WTC11 (cell line): ENCODE data around the gene LPAR2. TPM values are rescaled to one million over a fixed set of nuclear protein-coding genes. Genes with fewer than 3 reads are reported as not detected.

Experiments used
- ATAC-seq: fragments of 200-7000 bp; cut with Tn5 transposase; 2 replicates; pipeline ENCODE4 v1.10.0; 2021; ENCODE audit warnings: mild to moderate bottlenecking, moderate library complexity
- CTCF ChIA-PET: fragments of 300-600 bp; sonication (Branson Sonifier 250); formaldehyde crosslinking; loops from one replicate; lab custom pipeline; 2021; ENCODE audit warnings: antibody characterized with exemption; lab: Charles Lee
- POLR2A ChIA-PET: fragments of 350-600 bp; sonication (Branson Sonifier 250); formaldehyde crosslinking; loops from one replicate; lab custom pipeline; 2021; ENCODE audit warnings: antibody characterized with exemption; lab: Charles Lee
- DNase-seq: peaks from one replicate; pipeline ENCODE4 v3.0.0; 2021; ENCODE audit warnings: low spot score
- H3K27ac Mint-ChIP-seq: 2 replicates; pipeline ENCODE4 v1.8.0; 2021; ENCODE audit warnings: mixed read lengths
- H3K27me3 Mint-ChIP-seq: 2 replicates; pipeline ENCODE4 v1.8.0; 2021; ENCODE audit warnings: low read depth, mild to moderate bottlenecking, moderate library complexity, mixed read lengths
- H3K36me3 Mint-ChIP-seq: 2 replicates; pipeline ENCODE4 v1.8.0; 2021; ENCODE audit warnings: mixed read lengths
- H3K4me1 Mint-ChIP-seq: 2 replicates; pipeline ENCODE4 v1.8.0; 2022; ENCODE audit warnings: mixed read lengths
- H3K4me3 Mint-ChIP-seq: 2 replicates; pipeline ENCODE4 v1.8.0; 2021; ENCODE audit warnings: mild to moderate bottlenecking, moderate library complexity, mixed read lengths
- H3K9me3 Mint-ChIP-seq: 2 replicates; pipeline ENCODE4 v1.8.0; 2021; ENCODE audit warnings: mixed read lengths
- ATF6 ChIP-seq: sonication (generic); formaldehyde crosslinking; IDR thresholded peaks from 2 replicates; pipeline ENCODE4 v1.8.1; 2023; ENCODE audit warnings: mild to moderate bottlenecking, missing genetic modification reagents
- CREM ChIP-seq: sonication (generic); formaldehyde crosslinking; IDR thresholded peaks from 2 replicates; pipeline ENCODE4 v1.8.1; 2022; ENCODE audit warnings: mild to moderate bottlenecking, missing genetic modification reagents, moderate library complexity
- ESRRA ChIP-seq: sonication (generic); formaldehyde crosslinking; IDR thresholded peaks from 2 replicates; pipeline ENCODE4 v1.8.1; 2022; ENCODE audit warnings: mild to moderate bottlenecking, missing genetic modification reagents, borderline replicate concordance
- GTF2I ChIP-seq: fragments of 250-450 bp; sonication (Bioruptor Pico); conservative IDR thresholded peaks from 2 replicates; pipeline ENCODE4 v1.4.0; 2021; ENCODE audit warnings: mild to moderate bottlenecking
- HMGXB4 ChIP-seq: sonication (generic); formaldehyde crosslinking; IDR thresholded peaks from 2 replicates; pipeline ENCODE4 v1.8.1; 2023; ENCODE audit warnings: mild to moderate bottlenecking, moderate library complexity, missing genetic modification reagents
- MYBL2 ChIP-seq: sonication (generic); formaldehyde crosslinking; IDR thresholded peaks from 2 replicates; pipeline ENCODE4 v1.8.1; 2023; ENCODE audit warnings: mild to moderate bottlenecking, moderate library complexity, missing genetic modification reagents
- NFATC4 ChIP-seq: fragments of 250-450 bp; sonication (Bioruptor Pico); IDR thresholded peaks from 2 replicates; pipeline ENCODE4 v1.9.0; 2021; ENCODE audit warnings: mild to moderate bottlenecking
- OVOL2 ChIP-seq: fragments of 250-450 bp; sonication (Bioruptor Pico); IDR thresholded peaks from 2 replicates; pipeline ENCODE4 v1.9.0; 2021; ENCODE audit warnings: mild to moderate bottlenecking, borderline replicate concordance
- PRDM15 ChIP-seq: sonication (generic); formaldehyde crosslinking; IDR thresholded peaks from 2 replicates; pipeline ENCODE4 v1.8.0; 2022; ENCODE audit warnings: missing genetic modification reagents
- PRRX2 ChIP-seq: fragments of 250-450 bp; sonication (Bioruptor Pico); IDR thresholded peaks from 2 replicates; pipeline ENCODE4 v1.8.0; 2021; ENCODE audit warnings: mild to moderate bottlenecking
- RORB ChIP-seq: fragments of 250-450 bp; sonication (Bioruptor Pico); IDR thresholded peaks from 2 replicates; pipeline ENCODE4 v1.9.0; 2021; ENCODE audit warnings: mild to moderate bottlenecking
- SMAD3 ChIP-seq: sonication (generic); formaldehyde crosslinking; IDR thresholded peaks from 2 replicates; pipeline ENCODE4 v1.8.0; 2022; ENCODE audit warnings: missing genetic modification reagents, mild to moderate bottlenecking, borderline replicate concordance
- SOX15 ChIP-seq: fragments of 250-450 bp; sonication (Bioruptor Pico); IDR thresholded peaks from 2 replicates; pipeline ENCODE4 v1.9.0; 2021; ENCODE audit warnings: mild to moderate bottlenecking
- SP1 ChIP-seq: sonication (generic); formaldehyde crosslinking; conservative IDR thresholded peaks from 2 replicates; pipeline ENCODE4 v1.8.1; 2022; ENCODE audit warnings: missing genetic modification reagents
- ZNF121 ChIP-seq: sonication (generic); formaldehyde crosslinking; IDR thresholded peaks from 2 replicates; pipeline ENCODE4 v1.8.0; 2023; ENCODE audit warnings: missing genetic modification reagents
- ZNF532 ChIP-seq: fragments of 250-450 bp; sonication (Bioruptor Pico); IDR thresholded peaks from 2 replicates; pipeline ENCODE4 v1.9.0; 2021; ENCODE audit warnings: mild to moderate bottlenecking, borderline replicate concordance
- total RNA-seq: library from RNA; stranded (reverse); gene quantifications from 3 replicates; pipeline ENCODE4 v1.2.3, GENCODE V29; 2021

Gene LPAR2
- total RNA-seq, 1 experiment from 2014 or later, result 44.5 TPM

- Mint-ChIP-seq H3K9me3 (no peaks in the 10 kb centered on the region), H3K4me3 (no peak overlapping the region), H3K36me3 (no peaks in the 10 kb centered on the region), H3K27ac (peak overlapping the region; percentile 29), H3K4me1 (peaks cover 23% of the 10 kb centered on the region), H3K27me3 (no peaks in the 10 kb centered on the region)
- DNase-seq (no peak), ATAC-seq (peak; percentile 53)
- ChIA-PET CTCF (interaction anchor here (0.6 to 2.5 kb wide), 9 partner anchors 35 to 130 kb away, joined by 3 to 10 read pairs (median 5); partner anchors contain the start of genes ATP13A1 and ZNF14), POLR2A (no interaction called here)
- peak; percentile 42; the same call in 1 of the 2 replicates for TF ChIP-seq PRDM15 (CRISPR knock-in tag)
- no peak for TF ChIP-seq ATF6 (CRISPR knock-in tag)
- TF ChIP-seq GTF2I, result no peak
- TF ChIP-seq ZNF121 (CRISPR knock-in tag), result no peak
- no peak for TF ChIP-seq HMGXB4 (CRISPR knock-in tag)
Observed at GRCh38 chr19:19602713-19603324, 25.2 kb downstream of the LPAR2 start.

GRCh38 chr19:19602136-19602712 is 25.8 kb downstream of the LPAR2 start:
- ChIA-PET CTCF (interaction anchor here (0.6 to 2.5 kb wide), 9 partner anchors 35 to 131 kb away, joined by 3 to 10 read pairs (median 5); partner anchors contain the start of genes ATP13A1 and ZNF14), POLR2A (no interaction called here)
- peaks cover 23% of the 10 kb centered on the region for H3K4me1 Mint-ChIP-seq
- H3K9me3 Mint-ChIP-seq, result no peaks in the 10 kb centered on the region
- TF ChIP-seq ZNF121 (CRISPR knock-in tag) (peak; percentile 74; the same call in 1 of the 2 replicates), CREM (CRISPR knock-in tag) (no peak), RORB (no peak), SP1 (CRISPR knock-in tag) (no peak)
- H3K27me3 Mint-ChIP-seq, result no peaks in the 10 kb centered on the region
- no peak overlapping the region for H3K4me3 Mint-ChIP-seq
- no peaks in the 10 kb centered on the region for H3K36me3 Mint-ChIP-seq
- DNase-seq (no peak), ATAC-seq (no peak)
- H3K27ac Mint-ChIP-seq, result no peak overlapping the region

- no peaks in the 10 kb centered on the region for H3K9me3 Mint-ChIP-seq
- H3K4me1 Mint-ChIP-seq, result peaks cover 20% of the 10 kb centered on the region
- no peak for ATAC-seq
- no peak overlapping the region for H3K4me3 Mint-ChIP-seq
- no peaks in the 10 kb centered on the region for H3K27me3 Mint-ChIP-seq
- DNase-seq, result no peak
- POLR2A ChIA-PET, result interaction anchor here (1.2 kb wide), 1 partner anchor 9 kb away, joined by 3 read pairs; no protein-coding TSS in a partner anchor
- no peak overlapping the region for H3K27ac Mint-ChIP-seq
- CTCF ChIA-PET, result interaction anchor here (2.5 kb wide), 1 partner anchor 47 kb away, joined by 10 read pairs; no protein-coding TSS in a partner anchor
- H3K36me3 Mint-ChIP-seq, result no peaks in the 10 kb centered on the region
- no peak for TF ChIP-seq NFATC4 (CRISPR knock-in tag)
- TF ChIP-seq SMAD3, result no peak
- no peak for TF ChIP-seq ZNF532 (CRISPR knock-in tag)
- TF ChIP-seq MYBL2 (CRISPR knock-in tag), result no peak
- TF ChIP-seq SOX15 (CRISPR knock-in tag), result no peak
- no peak for TF ChIP-seq ATF6 (CRISPR knock-in tag)
- TF ChIP-seq PRRX2 (CRISPR knock-in tag), result no peak
- no peak for TF ChIP-seq OVOL2 (CRISPR knock-in tag)
- no peak for TF ChIP-seq ESRRA
Observed at GRCh38 chr19:19600793-19601330, 27.2 kb downstream of the LPAR2 start.
